GM10248 (cell line): Measurements from ENCODE around the gene CD300LD.
A peak's percentile ranks its signal among the peaks of the same experiment; 100 is the strongest.
"Not testable (repeated sequence)": the region's sequence is repeated elsewhere in the genome, so short reads cannot be mapped to it uniquely, and the experiment has no call there.

Source experiments
- CTCF ChIA-PET: fragments of 300-600 bp; sonication (Branson Sonifier 250); formaldehyde crosslinking; extraction: SDS; loops from one replicate; lab custom pipeline; 2021; ENCODE audit warnings: antibody characterized with exemption; lab: Yijun Ruan, JAX
- POLR2A ChIA-PET: fragments of 350-650 bp; sonication (Branson Sonifier 250); formaldehyde crosslinking; extraction: SDS; loops from one replicate; lab custom pipeline; 2020; ENCODE audit warnings: antibody characterized with exemption; lab: Yijun Ruan, JAX
- DNase-seq: peaks from one replicate; pipeline ENCODE4 v3.0.0; 2012; ENCODE audit errors: extremely low spot score
- TF ChIP-seq, protein P1 (sequence below): IDR thresholded peaks from 2 replicates; pipeline ENCODE4 v1.5.1; 2012; ENCODE audit warnings: mild to moderate bottlenecking, low read depth; ENCODE audit errors: extremely low read depth, missing control alignments, control extremely low read depth

The CD300LD gene

DNA sequence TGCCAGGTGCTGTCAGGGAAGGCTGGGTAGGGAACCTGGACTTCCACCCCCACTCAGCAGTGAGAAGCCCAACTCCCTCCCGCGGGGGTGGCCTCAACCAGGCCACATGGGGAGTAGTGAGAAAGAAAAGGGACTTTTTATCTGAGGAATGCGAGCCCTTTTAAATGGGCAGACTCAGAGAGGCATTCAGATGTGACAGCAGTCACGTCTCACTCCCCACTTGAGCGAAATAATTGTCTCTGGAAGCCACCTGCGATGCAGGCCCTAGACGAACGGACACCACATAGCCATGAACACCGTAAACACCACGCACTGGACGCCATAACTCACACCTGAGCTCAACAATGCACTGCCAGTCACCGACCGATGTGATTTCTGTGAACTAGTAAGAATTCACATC is 43.3 kb upstream of the CD300LD start:
- ChIA-PET CTCF (interaction anchor here (1.2 to 2.1 kb wide), 4 partner anchors 11 to 101 kb away, joined by 3 to 7 read pairs (median 3); partner anchors contain the start of gene RAB37), POLR2A (interaction anchor here (0.7 kb wide), 1 partner anchor 40 kb away, joined by 6 read pairs; no protein-coding TSS in a partner anchor)
- DNase-seq: peak; percentile 44
- TF ChIP-seq, protein P1, sequence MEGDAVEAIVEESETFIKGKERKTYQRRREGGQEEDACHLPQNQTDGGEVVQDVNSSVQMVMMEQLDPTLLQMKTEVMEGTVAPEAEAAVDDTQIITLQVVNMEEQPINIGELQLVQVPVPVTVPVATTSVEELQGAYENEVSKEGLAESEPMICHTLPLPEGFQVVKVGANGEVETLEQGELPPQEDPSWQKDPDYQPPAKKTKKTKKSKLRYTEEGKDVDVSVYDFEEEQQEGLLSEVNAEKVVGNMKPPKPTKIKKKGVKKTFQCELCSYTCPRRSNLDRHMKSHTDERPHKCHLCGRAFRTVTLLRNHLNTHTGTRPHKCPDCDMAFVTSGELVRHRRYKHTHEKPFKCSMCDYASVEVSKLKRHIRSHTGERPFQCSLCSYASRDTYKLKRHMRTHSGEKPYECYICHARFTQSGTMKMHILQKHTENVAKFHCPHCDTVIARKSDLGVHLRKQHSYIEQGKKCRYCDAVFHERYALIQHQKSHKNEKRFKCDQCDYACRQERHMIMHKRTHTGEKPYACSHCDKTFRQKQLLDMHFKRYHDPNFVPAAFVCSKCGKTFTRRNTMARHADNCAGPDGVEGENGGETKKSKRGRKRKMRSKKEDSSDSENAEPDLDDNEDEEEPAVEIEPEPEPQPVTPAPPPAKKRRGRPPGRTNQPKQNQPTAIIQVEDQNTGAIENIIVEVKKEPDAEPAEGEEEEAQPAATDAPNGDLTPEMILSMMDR: no peak

DNA sequence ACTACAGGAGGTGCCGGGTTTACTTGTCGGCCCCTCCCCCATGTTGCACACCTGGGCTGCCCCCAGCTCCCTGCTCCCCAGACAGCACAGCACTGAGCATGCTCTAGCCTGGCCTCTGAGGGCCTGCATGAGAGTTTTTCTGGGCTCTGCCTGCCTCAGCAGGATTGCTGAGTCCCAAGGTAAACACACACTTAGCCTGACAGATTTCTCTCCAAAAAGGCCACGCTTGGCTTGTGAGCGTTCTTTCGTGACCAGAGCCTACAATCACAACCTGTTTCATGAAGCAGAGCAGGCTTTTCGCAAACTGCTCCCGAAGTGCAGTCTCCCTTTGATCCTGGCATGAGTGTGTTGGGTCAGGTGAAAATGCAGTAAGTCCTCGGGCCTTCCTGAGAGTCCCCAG is 41.2 kb upstream of the CD300LD start:
- CTCF ChIA-PET: interaction anchor here (1.4 to 2.4 kb wide), 5 partner anchors 10 to 265 kb away, joined by 3 to 14 read pairs (median 4); partner anchors contain the start of gene RAB37
- POLR2A ChIA-PET: no interaction called here
- no peak for DNase-seq
- TF ChIP-seq, protein P1: no peak

- CTCF ChIA-PET: interaction anchor here (1.2 to 2.4 kb wide), 7 partner anchors 10 to 264 kb away, joined by 3 to 14 read pairs (median 3); no protein-coding TSS in a partner anchor
- POLR2A ChIA-PET: interaction anchor here (0.6 kb wide), 1 partner anchor 806 kb away, joined by 4 read pairs; no protein-coding TSS in a partner anchor
- TF ChIP-seq, protein P1: no peak
- no peak for DNase-seq
These were observed 40.5 kb upstream of the CD300LD start for GRCh38 chr17:74632617-74633016.

- peak; percentile 56 for DNase-seq
- CTCF ChIA-PET: interaction anchor here (1.1 to 1.5 kb wide), 4 partner anchors 16 to 107 kb away, joined by 3 to 8 read pairs (median 4); no protein-coding TSS in a partner anchor
- TF ChIP-seq, protein P1: no peak
- POLR2A ChIA-PET: interaction anchor here (0.6 kb wide), 1 partner anchor 806 kb away, joined by 4 read pairs; no protein-coding TSS in a partner anchor
These were observed 39.7 kb upstream of the CD300LD start for GRCh38 chr17:74631468-74632450.

DNA sequence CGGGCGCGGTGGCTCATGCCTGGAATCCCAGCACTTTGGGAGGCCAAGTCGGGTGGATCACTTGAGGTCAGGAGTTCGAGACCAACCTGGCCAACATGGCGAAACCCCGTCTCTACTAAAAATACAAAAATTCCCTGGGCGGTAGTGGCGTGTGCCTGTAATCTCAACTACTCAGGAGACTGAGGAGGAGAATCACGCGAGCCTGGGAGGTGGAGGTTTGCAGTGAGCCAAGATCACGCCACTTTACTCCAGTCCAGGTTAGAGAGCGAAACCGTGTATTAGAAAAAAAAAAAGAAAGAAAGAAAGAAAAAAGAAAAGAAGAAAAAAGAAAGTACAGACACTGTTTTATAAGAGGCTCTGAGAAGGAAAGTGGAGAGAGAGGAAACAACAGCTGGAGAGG is 38.2 kb upstream of the CD300LD start:
- POLR2A ChIA-PET, DNase-seq, CTCF ChIA-PET: not testable (repeated sequence)

DNA sequence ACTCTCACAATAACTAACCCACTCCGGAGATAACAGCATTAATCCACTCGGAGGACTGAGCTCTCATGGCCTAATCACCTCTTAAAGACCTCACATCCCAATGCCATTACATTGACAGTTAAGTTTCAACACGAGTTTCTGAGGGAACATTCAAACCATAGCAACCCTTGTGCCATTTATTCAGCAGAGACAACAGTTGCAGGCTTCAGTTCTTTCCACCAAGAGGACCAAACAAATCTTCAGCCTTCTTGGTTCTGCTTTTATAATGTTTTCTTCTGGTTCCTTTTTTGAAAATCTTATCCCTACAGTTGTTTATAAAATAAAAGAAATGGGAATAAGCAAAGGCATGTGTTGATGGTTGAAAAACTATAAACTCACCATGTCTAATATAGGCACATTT is 33.6 kb upstream of the CD300LD start:
- TF ChIP-seq, protein P1: no peak
- POLR2A ChIA-PET: no interaction called here
- DNase-seq: no peak
- CTCF ChIA-PET: interaction anchor here (0.8 to 2.4 kb wide), 5 partner anchors 10 to 257 kb away, joined by 3 to 6 read pairs (median 3); no protein-coding TSS in a partner anchor
